CD4-positive, alpha-beta T cell treated with Interleukin-15 for 4 hours (primary cell): ENCODE data around the gene SNX22.
"Not testable (repeated sequence)": the region's sequence is repeated elsewhere in the genome, so short reads cannot be mapped to it uniquely, and the experiment has no call there.

Source experiments
- DNase-seq: peaks from one replicate; pipeline ENCODE4 v3.0.0-alpha.2; 2020; ENCODE audit warnings: low spot score

The SNX22 gene

DNA sequence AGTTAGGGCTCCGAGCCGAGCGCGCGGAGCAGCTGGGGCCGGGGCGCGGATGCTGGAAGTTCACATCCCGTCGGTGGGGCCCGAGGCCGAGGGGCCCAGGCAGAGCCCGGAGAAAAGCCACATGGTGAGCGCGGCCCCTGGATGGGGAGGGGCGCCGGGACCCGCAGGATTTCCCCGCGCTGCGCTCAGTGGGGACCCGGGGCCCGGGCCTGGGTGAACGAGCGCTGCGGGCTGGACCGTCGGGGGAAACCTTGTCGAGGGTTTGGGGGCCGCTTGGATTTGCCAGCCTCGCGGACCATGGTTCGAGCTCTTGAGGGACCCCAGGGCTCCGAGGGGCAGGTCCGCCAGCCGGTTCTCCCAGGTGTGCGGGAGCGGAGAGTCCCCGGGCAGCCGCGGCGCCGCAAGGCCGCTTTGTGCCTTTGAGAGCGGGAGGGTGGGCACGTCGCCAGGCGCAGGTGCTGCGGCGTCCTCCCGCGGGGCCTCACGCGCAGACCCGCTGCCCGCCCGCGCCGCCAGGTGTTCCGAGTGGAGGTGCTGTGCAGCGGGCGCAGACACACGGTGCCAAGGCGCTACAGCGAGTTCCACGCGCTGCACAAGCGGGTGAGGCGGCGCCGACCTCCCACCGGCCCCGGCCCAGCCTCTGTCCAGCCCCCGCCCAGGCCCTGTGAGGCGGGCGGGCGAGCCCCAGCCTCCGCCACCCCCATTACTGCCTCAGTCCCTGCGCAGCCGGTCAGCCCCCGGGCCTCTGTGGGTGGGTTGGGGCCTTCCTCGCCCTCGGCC is at the start of gene SNX22:
TSS of gene SNX22 (plus strand) at position 5 of the 780 bp plus-strand sequence. CDS start at position 50, 45 bp downstream.
- no peak for DNase-seq

DNA sequence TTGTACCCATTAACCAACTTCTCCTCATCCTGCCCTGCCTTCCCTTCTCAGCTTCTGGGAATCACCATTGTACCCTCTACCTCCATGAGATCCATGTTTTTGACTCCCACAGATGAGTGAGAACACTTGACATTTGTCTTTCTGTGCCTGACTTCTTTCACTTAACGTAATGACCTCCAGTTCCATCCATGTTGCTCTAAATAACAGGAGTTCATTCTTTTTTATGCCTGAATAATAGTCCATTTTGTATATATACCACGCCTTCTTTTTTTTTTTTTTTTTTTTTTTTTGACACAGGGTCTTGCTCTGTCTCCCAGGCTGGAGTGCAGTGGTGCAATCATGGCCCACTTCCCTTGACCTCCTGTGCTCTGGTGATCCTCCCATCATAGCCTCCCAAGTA is 49.0 kb upstream of the SNX22 start:
- DNase-seq: no peak

DNA sequence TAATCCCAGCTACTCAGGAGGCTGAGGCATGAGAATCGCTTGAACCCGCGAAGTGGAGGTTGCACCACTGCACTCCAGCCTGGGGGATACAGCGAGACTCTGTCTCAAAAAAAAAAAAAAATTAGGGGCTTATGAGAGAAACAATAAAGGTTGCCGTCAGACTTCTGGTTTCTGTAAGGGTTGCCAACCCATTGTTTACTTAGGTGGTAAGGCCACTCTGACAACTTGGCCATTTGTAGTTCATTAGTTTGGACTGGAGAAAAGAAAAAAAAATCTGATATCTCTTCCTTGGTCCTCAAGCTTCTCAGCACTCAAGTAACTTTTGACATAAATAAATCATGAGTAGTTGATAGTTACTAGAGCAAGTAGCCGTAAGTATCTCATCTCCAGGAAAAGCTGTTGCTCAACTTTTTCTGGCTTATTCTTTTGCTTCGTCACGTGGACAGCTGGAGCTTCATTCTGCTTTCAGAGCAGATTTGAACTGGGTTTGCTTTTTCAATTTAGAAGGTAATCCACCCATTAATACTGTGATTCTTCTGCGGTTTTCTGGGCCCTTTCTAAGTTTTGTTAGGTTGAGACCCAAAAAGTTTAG is 46.3 kb upstream of the SNX22 start:
- no peak for DNase-seq

DNA sequence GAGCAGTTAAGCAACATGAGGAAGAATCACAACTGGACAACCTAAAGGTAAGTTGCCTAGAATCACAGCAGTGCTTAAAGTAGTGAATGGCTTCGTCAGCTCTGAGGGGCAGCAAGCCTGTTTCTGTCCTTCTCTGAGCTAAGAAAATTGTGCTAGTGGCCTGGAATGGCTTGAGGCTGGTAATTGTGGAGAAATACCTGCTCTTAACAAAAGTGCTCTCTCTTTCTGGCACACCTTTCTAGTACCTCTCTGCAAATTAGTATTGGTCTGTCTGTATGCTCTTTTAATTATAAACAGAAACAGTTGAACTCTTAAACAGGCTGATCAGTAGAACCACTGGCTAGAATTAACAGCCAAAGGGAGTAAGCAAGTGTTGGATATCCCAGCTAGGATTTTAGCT is 44.2 kb upstream of the SNX22 start:
- DNase-seq: no peak

DNA sequence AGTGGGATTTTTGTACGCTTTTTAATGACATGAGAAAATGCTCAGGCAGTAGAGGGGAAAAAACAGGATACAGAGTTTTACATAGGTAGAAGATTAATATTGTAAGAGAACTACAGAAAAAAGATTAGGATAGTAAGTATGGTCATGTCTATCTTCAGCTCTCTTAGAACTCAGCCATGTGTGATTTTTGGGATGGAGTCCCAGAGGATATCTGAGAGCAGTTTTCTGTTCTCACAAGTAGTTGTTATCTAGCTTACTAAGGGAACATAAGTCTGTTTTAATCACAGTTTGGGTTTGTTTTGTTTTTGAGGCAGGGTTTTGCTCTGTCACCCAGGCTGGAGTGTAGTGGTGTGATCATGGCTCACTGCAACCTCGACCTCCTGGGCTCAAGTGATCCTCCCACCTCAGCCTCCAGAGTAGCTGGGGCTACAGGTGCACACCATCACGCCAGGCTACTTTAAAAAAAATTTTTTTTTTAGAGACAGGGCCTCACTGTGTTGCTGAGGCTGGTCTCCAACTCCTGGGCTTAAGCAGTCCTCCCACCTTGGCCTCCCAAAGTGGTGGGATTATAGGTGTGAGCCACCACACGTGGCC is 41.3 kb upstream of the SNX22 start:
- DNase-seq: not testable (repeated sequence)

DNA sequence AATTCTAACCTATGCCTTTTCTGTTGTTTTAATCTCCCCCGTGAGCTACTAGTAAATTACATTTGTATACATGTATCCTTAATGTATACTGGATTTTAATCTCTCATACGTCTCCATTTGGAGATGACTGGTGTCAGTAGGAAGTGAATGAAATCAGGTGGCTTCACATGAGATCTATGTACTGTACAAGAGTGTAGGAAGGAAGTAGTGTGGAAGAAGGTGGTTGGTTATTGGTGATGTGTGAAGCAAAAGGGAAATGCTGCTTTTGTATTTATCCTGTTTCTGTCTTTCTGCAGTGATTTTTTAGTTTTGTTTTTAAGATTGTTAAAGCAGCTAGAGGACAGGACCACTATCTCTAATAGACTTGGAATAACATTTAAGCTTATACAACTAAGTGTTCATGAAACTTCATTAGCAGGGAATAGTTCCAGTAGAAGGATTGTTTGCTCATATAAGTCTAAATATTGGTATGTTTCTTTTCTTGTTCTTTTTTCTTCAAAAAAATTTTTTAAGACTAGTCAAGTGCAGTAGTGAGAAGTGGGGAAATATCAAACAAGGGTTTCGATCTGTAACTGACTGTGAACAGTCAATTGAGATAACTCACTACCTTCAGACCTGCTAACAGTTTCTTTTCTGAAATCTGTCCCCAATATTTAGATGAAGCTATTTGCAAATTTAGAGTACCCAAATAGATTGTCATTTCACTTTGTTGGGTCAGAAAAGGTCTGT is 40.4 kb upstream of the SNX22 start:
- no peak for DNase-seq

DNA sequence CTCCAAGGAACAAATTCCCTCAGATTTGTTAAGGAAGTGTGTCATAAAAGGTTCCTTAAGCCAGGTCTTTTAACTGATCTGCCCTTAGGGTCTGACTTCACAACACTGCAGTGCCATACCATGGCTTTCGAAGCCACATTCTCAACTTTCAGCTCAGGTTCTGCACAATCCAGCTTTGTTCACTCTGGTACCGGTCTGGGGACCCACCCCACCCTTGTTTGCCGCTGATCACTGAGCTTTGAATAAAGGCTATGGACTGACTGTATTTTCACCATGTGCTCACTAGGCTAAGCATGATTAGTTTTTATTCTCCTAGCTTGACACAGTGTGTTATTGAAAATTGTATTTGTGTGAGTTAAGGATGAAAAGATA is 39.9 kb upstream of the SNX22 start:
- DNase-seq: no peak

DNA sequence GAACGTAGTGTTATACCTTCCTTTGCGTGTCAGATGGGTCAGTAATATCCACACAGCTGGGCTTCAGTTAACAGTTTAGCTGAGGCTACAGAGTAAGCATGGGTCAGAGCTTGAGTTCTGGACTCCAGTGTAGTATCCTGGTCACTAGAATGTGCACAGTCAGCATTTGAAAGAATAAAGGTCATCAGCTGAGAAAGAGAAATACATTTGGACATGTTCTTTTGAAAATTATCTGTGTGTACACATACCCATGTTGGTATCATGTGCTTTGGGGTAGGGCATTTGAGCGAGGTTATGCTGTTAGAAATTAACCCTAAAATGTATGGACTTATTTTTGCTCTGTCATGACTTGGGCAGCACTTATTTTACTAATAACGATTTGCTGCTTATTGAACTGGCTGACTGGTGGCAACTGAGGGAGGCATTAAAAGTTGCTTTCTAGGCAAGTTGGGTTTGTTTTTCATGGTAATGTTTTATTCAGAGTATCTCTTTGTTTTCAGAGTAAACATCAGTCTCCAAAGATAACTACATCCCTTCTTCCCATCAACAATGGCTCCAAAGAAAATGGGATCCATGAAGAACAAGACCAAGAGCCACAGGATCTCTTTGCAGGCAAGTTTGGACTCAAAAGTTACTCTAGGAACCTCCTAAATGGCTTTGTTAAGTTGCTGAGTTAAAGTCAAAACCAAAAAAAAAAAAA is 39.3 kb upstream of the SNX22 start:
- DNase-seq: no peak

DNA sequence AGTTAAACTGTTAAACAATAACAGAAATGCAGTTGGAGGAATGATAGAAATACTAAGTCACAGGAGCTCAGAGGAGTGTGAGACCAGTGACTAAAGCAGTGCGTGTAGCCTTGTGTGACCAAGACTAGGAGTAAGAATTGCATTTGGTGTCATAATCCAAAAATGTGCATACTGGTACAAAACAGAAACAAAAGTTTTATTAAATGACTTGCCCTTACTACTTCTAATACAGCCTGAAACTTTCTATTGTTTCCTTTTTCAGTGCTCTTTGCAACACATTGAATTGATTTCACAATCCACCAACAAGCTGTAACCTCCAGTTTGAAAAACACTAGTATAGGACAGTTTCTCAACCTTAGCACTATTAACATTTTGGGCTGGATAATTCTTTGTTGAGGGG is 38.6 kb upstream of the SNX22 start:
- no peak for DNase-seq

DNA sequence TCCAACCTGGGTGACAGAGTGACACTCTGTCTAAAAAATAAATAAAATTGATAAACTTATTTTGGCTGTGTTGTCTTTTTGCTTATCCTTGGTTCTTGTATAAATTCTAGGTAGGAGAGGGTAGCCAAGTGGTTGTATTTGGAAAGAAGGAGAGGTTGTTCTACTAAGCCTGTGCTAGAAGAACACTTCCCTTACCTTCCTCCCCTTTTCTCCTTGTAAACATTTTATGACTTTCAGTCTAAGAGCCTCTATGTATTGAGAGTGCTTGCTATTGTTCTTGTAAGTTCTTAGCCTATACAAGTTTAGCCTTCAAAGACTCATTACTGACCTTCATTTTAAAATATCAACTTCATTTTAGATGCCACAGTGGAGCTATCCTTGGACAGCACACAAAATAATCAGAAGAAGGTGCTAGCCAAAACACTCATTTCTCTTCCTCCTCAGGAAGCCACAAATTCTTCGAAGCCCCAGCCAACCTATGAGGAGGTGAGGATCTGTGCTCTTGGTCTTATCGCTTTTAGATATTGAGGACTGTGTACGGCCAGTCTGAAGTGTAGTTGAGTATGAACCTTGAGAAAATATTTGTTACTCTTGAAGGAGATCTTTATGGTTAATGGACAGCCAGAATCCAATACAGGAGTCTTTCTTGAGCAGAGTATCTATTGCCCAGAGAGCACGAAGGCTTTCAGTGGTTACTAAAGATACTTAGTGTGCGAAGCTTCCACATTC is 33.6 kb upstream of the SNX22 start:
- DNase-seq: no peak

DNA sequence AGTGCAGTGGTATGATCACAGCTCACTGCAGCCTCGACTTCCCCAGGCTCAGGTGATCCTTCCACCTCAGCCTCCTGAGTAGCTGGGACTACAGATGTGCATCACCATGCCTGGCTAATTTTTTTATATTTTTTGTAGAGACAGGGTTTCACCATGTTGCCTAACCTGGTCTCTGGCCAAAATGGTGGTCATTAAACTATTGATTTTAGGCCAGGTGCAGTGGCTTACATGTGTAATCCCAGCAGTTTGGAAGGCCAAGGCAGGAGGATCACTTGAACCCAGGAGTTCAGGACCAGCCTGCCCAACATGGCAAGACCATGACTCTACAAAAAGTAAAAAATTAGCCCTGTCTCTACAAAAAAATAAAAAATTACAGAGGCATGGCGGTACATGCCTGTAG is 31.2 kb upstream of the SNX22 start:
- not testable (repeated sequence) for DNase-seq

DNA sequence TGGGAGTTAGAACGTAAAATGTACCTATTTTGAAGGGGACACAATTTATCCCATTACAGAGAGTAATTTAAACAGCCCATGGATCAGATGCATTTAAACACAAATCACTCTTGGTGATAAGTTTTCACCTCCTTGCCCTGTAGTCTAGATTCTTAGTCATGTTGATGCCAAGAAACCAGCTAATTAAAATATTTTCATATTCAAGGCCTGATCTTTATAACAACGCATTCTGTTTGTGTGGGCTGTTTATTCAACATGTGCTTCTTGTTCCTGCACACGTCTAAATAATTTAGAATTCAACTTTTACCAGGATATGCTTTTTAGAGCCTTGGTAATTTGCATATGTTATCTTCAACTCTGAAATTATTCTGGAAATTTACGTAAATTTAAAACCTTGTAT is 29.9 kb upstream of the SNX22 start:
- no peak for DNase-seq

DNA sequence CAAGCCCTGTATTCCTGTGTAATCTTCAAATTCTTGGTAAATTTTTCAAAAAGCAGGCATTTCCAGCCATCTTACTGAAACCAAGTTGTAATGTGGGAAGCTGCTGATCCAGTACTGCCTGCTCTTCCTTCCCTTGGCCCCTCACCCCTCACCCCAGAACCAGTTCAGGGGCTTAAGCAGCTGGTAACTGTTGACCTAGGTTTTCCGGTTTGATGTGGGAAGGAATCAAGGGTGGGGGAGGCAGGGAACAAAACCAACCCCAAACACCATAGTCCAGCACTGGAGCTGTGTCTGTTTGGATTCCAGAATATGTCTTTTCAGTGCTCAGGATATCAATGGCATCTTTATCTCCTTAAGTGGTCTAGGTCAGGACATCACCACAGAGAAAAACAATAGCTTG is 29.1 kb upstream of the SNX22 start:
- DNase-seq: no peak

DNA sequence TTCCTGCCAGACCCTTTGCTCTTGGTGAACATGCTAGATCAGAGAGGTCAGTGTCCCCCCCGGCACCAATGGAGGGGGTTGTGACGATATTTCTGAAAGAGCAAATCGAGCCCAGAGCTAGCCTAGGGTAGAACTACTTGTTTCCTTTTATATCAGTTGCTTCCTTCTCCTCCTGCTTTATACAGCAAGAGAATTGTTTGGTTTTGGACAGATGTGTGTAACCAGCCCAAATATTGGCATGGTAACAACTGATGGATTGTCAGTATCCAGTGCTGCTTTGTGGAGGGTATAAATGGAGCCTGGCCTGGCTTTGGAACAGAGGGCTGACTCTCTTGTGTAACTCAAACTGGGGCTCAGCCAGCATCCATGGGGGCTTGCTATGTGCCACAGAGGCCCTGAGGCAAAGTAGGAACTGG is 28.6 kb upstream of the SNX22 start:
- no peak for DNase-seq

DNA sequence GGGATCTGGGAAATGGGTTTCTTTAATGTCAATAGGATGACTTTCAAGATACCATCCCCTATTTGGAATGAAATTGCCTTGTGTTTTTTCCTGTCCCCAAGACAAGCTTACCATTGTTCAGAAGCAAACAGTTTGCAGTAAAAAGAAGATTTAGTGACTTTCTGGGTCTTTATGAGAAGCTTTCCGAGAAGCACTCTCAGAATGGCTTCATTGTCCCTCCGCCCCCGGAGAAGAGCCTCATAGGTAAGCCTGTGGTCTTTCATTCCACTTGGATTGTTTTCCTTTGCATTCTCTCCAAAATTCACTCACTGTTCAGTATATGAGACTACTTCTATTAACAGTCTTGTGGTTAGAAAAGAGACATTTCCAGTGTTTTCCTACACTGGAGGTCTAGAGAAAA is 25.6 kb upstream of the SNX22 start:
- DNase-seq: no peak

DNA sequence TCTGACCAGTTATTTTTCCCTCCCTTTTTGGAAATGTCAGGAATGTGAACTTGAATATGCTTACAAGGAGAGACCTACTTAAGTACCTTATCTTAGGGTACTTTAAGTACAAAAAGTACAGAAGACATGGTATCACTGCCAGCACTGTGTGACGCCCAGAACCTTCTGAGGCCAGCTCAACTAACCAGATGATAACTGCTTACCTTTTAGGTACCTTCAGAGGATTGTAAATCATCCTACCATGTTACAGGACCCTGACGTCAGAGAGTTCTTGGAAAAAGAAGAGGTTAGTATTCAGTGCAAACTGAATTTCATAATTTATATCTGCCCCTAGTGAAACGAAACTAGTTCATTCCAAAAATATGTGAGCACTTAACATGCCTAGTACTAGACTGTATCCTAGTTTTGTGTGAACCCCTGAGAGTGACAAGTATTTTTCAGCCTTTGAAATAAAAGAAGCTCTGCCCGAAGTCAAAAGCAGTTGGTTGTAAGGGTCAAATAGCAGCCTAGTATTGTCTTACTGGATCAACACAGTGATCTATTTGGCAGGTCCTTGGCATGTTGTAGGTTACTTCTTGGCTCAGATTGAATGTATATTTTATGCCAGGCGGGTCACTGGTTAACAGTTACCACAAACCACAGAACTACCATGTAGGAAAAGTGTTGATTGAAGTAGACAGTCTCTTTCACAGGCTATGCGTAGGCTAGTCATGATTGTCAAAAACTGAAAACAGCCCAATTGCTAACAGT is 23.8 kb upstream of the SNX22 start:
- DNase-seq: no peak

DNA sequence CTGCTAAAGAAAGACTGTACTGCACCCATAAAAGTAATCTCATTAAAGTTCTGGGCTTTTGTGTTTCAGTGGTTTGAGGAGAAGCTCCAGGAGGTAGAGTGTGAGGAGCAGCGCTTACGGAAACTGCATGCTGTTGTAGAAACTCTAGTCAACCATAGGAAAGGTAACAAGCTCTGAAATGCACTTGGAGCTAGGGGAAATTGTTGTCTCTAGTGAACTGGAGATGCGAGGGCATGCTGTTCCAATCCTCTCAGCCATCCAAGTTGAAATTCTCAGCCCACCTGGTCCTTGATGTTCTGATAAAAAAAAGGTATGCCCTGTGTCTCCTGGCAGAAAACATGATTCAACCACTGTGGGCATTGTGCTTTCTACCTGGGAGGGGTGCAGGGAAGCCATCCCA is 21.4 kb upstream of the SNX22 start:
- no peak for DNase-seq

DNA sequence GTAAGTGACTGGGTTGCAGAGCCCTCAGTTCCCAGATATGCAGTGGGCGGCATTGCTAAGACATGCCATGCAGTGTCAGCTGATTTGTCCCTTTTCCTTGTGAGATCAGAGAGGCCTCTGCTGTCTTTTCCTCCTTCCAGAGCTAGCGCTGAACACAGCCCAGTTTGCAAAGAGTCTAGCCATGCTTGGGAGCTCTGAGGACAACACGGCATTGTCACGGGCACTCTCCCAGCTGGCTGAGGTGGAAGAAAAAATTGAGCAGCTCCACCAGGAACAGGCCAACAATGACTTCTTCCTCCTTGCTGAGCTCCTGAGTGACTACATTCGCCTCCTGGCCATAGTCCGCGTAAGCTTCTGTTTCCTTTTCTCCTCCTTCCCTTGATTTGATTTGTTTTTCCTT is 20.0 kb upstream of the SNX22 start:
- no peak for DNase-seq

DNA sequence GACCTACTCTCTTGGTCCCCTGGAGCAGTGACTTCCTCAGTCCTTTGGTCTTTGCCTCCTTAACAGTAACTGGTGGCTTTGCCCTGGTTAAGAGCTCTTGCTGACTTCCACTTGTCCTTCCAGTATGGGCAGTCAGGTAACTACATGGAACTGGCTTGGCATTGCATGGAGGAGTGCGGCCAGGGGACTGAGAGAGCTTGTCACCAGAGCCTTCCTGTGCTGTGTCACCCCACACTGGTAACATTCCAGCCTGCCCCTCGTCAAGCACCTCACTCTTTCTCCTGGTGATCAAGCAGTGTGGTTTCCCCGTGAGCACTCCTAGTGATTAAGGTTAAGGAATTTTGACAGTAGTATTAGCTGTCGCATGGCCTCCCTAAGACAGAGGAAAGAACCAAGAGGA is 19.3 kb upstream of the SNX22 start:
- no peak for DNase-seq

DNA sequence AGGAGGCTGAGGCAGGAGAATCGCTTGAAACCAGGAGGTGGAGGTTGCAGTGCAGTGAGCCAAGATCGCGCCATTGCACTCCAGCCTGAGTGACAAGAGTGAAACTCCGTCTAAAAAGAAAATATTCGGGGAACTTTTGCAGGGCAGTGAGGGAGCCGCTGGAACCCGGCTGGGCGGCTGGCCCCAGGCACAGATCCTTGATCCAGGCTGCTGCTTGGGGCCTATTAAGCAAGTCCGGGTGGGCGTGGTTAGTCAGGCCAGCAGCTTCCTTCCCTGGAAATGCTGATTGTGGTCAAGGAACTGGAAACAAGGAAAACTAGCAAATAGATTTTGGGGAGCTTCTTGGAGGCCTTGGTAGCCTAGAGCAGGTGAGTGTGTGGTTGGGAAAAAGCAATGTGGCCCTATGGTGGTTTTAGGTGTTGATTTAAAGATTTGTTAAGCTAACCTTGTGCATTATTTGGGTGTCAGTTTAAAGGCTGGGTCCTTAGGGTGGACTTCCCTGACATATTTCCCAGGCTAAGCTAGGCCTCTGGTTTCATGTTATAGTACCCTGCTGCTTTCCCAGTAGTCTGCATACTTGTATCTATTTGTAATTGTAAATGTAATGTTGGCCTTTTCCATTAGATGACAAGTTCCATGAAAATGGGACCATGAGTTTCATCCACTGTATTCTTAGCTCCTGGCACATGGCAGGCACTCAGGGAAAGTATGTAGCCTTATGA is 17.7 kb upstream of the SNX22 start:
- no peak for DNase-seq
